Activated naive CD8-positive, alpha-beta T cell (primary cell): ENCODE measurements around the gene SIAH1.
"Not testable (repeated sequence)": the region's sequence is repeated elsewhere in the genome, so short reads cannot be mapped to it uniquely, and the experiment has no call there.

ENCODE experiments used
- H3K27ac Mint-ChIP-seq: one replicate; pipeline ENCODE4 v1.8.0; 2021; ENCODE audit warnings: mixed read lengths
- H3K27me3 Mint-ChIP-seq: one replicate; pipeline ENCODE4 v1.8.0; 2021; ENCODE audit warnings: mixed read lengths
- H3K36me3 Mint-ChIP-seq: one replicate; pipeline ENCODE4 v1.8.0; 2021; ENCODE audit warnings: mixed read lengths
- H3K4me1 Mint-ChIP-seq: one replicate; pipeline ENCODE4 v1.8.0; 2021; ENCODE audit warnings: low read depth, mixed read lengths
- H3K4me3 Mint-ChIP-seq: one replicate; pipeline ENCODE4 v1.8.0; 2021; ENCODE audit warnings: mild to moderate bottlenecking, mixed read lengths
- H3K9me3 Mint-ChIP-seq: one replicate; pipeline ENCODE4 v1.8.0; 2021; ENCODE audit warnings: low read depth, mixed read lengths

The SIAH1 gene

DNA sequence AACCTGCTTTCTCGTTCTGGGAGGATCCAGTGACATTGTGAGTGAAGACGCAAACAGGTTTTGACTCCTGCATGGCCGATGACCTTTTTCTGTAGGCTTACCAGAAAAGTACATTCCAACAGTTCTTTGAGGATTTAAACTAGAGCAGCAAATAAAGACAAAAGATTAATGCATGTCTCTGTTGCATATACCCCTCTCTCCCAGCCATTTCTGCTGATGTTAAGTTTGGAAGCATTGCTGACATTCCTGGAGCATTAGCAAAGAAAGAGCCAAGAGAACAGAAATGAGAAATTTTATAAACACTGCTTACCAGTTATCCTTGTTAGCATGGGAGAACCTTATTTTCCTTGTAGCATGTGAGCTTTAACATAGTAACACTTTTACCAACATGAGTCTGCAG lies 49.3 kb downstream of the SIAH1 start:
- Mint-ChIP-seq H3K27ac (no peak overlapping the region), H3K27me3 (no peaks in the 10 kb centered on the region), H3K4me1 (peaks cover 4% of the 10 kb centered on the region), H3K36me3 (peaks cover 14% of the 10 kb centered on the region), H3K9me3 (no peaks in the 10 kb centered on the region), H3K4me3 (no peak overlapping the region)

DNA sequence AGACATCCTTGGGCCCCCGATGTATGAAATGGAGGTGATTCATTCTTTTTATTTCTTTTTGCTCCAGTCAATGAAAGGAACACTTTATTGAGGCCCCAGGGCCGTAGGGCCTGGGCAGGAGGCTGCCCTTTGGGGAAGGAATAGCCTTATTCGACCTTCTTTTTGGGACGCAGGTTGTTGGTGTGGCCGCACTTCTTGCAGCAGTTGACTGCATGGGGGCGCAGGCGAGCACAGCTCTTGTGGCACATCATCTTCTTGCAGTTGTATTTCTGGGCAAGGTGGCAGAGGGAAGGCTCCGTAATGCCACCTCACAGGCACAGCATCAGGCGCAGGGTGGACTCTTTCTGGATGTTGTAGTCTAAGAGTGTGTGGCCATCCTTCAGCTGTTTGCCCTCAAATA lies 50.9 kb downstream of the SIAH1 start:
- peaks cover 19% of the 10 kb centered on the region for H3K4me1 Mint-ChIP-seq
- H3K27ac Mint-ChIP-seq = no peak overlapping the region
- peaks cover 14% of the 10 kb centered on the region for H3K36me3 Mint-ChIP-seq
- no peak overlapping the region for H3K4me3 Mint-ChIP-seq
- no peaks in the 10 kb centered on the region for H3K9me3 Mint-ChIP-seq
- no peaks in the 10 kb centered on the region for H3K27me3 Mint-ChIP-seq

GRCh38 chr16:48332978-48333377 lies 52.2 kb downstream of the SIAH1 start:
- H3K4me1 Mint-ChIP-seq = peaks cover 21% of the 10 kb centered on the region
- H3K9me3 Mint-ChIP-seq = no peaks in the 10 kb centered on the region
- H3K36me3 Mint-ChIP-seq = peaks cover 11% of the 10 kb centered on the region
- H3K27ac Mint-ChIP-seq = no peak overlapping the region
- no peaks in the 10 kb centered on the region for H3K27me3 Mint-ChIP-seq
- H3K4me3 Mint-ChIP-seq = no peak overlapping the region

DNA sequence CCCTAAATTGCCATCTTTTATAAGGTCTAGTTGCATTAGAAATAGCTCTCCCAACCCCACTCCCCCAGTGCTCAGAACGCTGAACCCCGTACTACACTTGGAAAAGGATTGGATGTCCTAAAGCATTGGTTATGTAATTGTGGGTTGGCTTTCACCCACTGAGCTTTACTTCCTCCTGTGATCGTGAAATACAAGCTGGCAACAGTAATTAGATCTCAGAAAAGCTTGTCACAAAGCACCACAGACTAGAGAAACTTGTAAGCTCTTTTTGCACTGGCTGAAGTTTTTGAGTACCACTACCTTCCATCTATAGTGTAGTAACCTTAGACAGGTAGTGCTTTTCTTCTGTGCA lies 54.4 kb downstream of the SIAH1 start:
- Mint-ChIP-seq H3K9me3 (no peaks in the 10 kb centered on the region), H3K27me3 (no peaks in the 10 kb centered on the region), H3K36me3 (peaks cover 9% of the 10 kb centered on the region), H3K4me1 (peaks cover 21% of the 10 kb centered on the region), H3K4me3 (no peak overlapping the region), H3K27ac (no peak overlapping the region)

- Mint-ChIP-seq H3K4me1 (peaks cover 21% of the 10 kb centered on the region), H3K27ac (no peak overlapping the region), H3K27me3 (no peaks in the 10 kb centered on the region), H3K9me3 (no peaks in the 10 kb centered on the region), H3K4me3 (no peak overlapping the region), H3K36me3 (peaks cover 8% of the 10 kb centered on the region)
Observed at GRCh38 chr16:48330189-48330840, 54.9 kb downstream of the SIAH1 start.

GRCh38 chr16:48329138-48329537 lies 56.1 kb downstream of the SIAH1 start:
- no peaks in the 10 kb centered on the region for H3K27me3 Mint-ChIP-seq
- H3K27ac Mint-ChIP-seq = no peak overlapping the region
- no peak overlapping the region for H3K4me3 Mint-ChIP-seq
- H3K36me3 Mint-ChIP-seq = peaks cover 7% of the 10 kb centered on the region
- H3K4me1 Mint-ChIP-seq = peaks cover 26% of the 10 kb centered on the region
- no peaks in the 10 kb centered on the region for H3K9me3 Mint-ChIP-seq

DNA sequence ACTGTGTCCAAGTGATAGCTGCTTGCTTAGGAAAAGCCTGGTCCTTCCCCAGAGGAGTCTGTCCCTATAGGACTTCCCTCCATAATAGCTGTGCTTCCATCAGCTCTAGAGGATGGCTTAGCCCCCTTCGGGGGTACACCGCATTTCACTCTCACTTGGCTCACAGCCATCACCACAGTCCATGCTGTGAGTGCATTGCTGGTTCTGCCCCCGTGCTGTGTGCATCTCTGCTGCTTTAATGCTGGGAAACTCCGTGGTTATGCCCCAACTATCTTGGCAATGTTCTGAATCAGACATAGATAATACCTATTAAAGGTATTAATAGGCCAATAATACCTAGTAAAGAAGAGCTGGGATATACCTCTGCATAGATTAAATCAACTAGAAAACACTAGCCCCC lies 58.3 kb downstream of the SIAH1 start:
- Mint-ChIP-seq H3K4me1 (peaks cover 40% of the 10 kb centered on the region), H3K27me3 (no peaks in the 10 kb centered on the region), H3K4me3 (no peak overlapping the region), H3K9me3 (no peaks in the 10 kb centered on the region), H3K27ac (no peak overlapping the region), H3K36me3 (peaks cover 10% of the 10 kb centered on the region)

- Mint-ChIP-seq H3K4me3 (no peak overlapping the region), H3K36me3 (peaks cover 12% of the 10 kb centered on the region), H3K9me3 (no peaks in the 10 kb centered on the region), H3K27ac (no peak overlapping the region), H3K27me3 (no peaks in the 10 kb centered on the region), H3K4me1 (peaks cover 38% of the 10 kb centered on the region)
Observed at GRCh38 chr16:48323783-48324775, 61.1 kb downstream of the SIAH1 start.

- H3K9me3 Mint-ChIP-seq = no peaks in the 10 kb centered on the region
- no peaks in the 10 kb centered on the region for H3K27me3 Mint-ChIP-seq
- H3K4me1 Mint-ChIP-seq = peaks cover 59% of the 10 kb centered on the region
- no peak overlapping the region for H3K27ac Mint-ChIP-seq
- H3K36me3 Mint-ChIP-seq = peaks cover 12% of the 10 kb centered on the region
- no peak overlapping the region for H3K4me3 Mint-ChIP-seq
Observed at GRCh38 chr16:48321317-48322036, 63.7 kb downstream of the SIAH1 start.

- Mint-ChIP-seq H3K9me3 (no peaks in the 10 kb centered on the region), H3K4me3 (peak overlapping the region; percentile 59), H3K36me3 (peaks cover 13% of the 10 kb centered on the region), H3K4me1 (peaks cover 57% of the 10 kb centered on the region), H3K27ac (peak overlapping the region; percentile 46), H3K27me3 (no peaks in the 10 kb centered on the region)
Observed at GRCh38 chr16:48318630-48319029, 66.6 kb downstream of the SIAH1 start.

GRCh38 chr16:48317614-48318315 lies 67.4 kb downstream of the SIAH1 start:
- Mint-ChIP-seq H3K9me3 (no peaks in the 10 kb centered on the region), H3K36me3 (peaks cover 19% of the 10 kb centered on the region), H3K4me3 (peak overlapping the region; percentile 66), H3K4me1 (peaks cover 58% of the 10 kb centered on the region), H3K27ac (peak overlapping the region; percentile 86), H3K27me3 (no peaks in the 10 kb centered on the region)

DNA sequence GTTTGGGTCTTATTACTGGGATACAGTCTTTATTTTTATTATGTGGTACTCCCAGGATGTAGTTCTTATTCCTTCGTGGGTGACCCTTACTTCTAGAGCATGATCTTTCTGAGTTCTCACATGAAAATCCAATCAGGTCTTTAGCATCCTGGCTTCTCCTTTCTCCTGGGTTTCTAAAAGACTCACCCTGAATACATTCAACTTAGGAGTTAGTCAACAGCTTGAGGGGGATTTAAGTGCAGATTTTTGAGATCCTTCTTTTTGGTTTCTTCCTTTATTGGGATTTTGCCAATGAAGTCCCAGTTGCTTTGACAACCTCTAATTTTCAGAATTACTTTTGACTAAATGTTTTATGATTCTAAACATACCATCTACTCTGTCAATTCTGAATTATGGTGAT lies 68.2 kb downstream of the SIAH1 start:
- peaks cover 24% of the 10 kb centered on the region for H3K36me3 Mint-ChIP-seq
- no peak overlapping the region for H3K27ac Mint-ChIP-seq
- no peak overlapping the region for H3K4me3 Mint-ChIP-seq
- peaks cover 56% of the 10 kb centered on the region for H3K4me1 Mint-ChIP-seq
- H3K9me3 Mint-ChIP-seq = peaks cover 5% of the 10 kb centered on the region
- no peaks in the 10 kb centered on the region for H3K27me3 Mint-ChIP-seq

GRCh38 chr16:48313905-48314304 lies 71.3 kb downstream of the SIAH1 start:
- H3K27me3 Mint-ChIP-seq, H3K4me3 Mint-ChIP-seq: not testable (repeated sequence)
- peak overlapping the region; percentile 16 for H3K27ac Mint-ChIP-seq
- H3K4me1 Mint-ChIP-seq = peaks cover 37% of the 10 kb centered on the region
- H3K36me3 Mint-ChIP-seq = peaks cover 43% of the 10 kb centered on the region
- peaks cover 17% of the 10 kb centered on the region for H3K9me3 Mint-ChIP-seq

GRCh38 chr16:48310908-48311641 lies 74.1 kb downstream of the SIAH1 start:
- no peak overlapping the region for H3K4me3 Mint-ChIP-seq
- peaks cover 16% of the 10 kb centered on the region for H3K4me1 Mint-ChIP-seq
- peaks cover 60% of the 10 kb centered on the region for H3K36me3 Mint-ChIP-seq
- H3K27ac Mint-ChIP-seq = no peak overlapping the region
- H3K27me3 Mint-ChIP-seq = no peaks in the 10 kb centered on the region
- peaks cover 27% of the 10 kb centered on the region for H3K9me3 Mint-ChIP-seq
